ENCODE results near the gene TRIM58. TPM values are rescaled to one million over a fixed set of nuclear protein-coding genes. Genes with fewer than 3 reads are reported as not detected.

The TRIM58 gene
- total RNA-seq, 1 experiment from 2014 or later = not detected

Other genes with a start within 250 kb of the TRIM58 start
- not detected in 2 replicates for gene OR13G1, start 177.4 kb upstream of the TRIM58 start, total RNA-seq (2014; rRNA removed; shearing (Covaris generic))
- not detected in 2 replicates for gene OR6F1, start 140.5 kb upstream of the TRIM58 start, total RNA-seq (2014; rRNA removed; shearing (Covaris generic))
- gene OR14K1, start 118.6 kb upstream of the TRIM58 start, total RNA-seq (2014; rRNA removed; shearing (Covaris generic)) = not detected in 2 replicates
- gene OR14A2, start 109.0 kb upstream of the TRIM58 start, total RNA-seq (2014; rRNA removed; shearing (Covaris generic)) = not detected in 2 replicates
- gene OR1C1, start 96.6 kb upstream of the TRIM58 start, total RNA-seq (2014; rRNA removed; shearing (Covaris generic)) = not detected in 2 replicates
- gene OR14A16, start 33.1 kb upstream of the TRIM58 start, total RNA-seq (2014; rRNA removed; shearing (Covaris generic)) = not detected in 2 replicates
- not detected in 2 replicates for gene OR11L1, start 15.3 kb upstream of the TRIM58 start, total RNA-seq (2014; rRNA removed; shearing (Covaris generic))
- not detected in 2 replicates for gene OR2W3, start 38.4 kb downstream of the TRIM58 start, total RNA-seq (2014; rRNA removed; shearing (Covaris generic))
- not detected in 2 replicates for gene OR2T8, start 63.1 kb downstream of the TRIM58 start, total RNA-seq (2014; rRNA removed; shearing (Covaris generic))
- gene OR2AJ1, start 67.7 kb downstream of the TRIM58 start, total RNA-seq (2014; rRNA removed; shearing (Covaris generic)) = not detected in 2 replicates
- not detected in 2 replicates for gene OR2L8, start 91.7 kb downstream of the TRIM58 start, total RNA-seq (2014; rRNA removed; shearing (Covaris generic))
- not detected in 2 replicates for gene OR2AK2, start 108.0 kb downstream of the TRIM58 start, total RNA-seq (2014; rRNA removed; shearing (Covaris generic))
- gene OR2L5, start 156.5 kb downstream of the TRIM58 start, total RNA-seq (2014; rRNA removed; shearing (Covaris generic)) = not detected in 2 replicates
- gene OR2L2, start 172.9 kb downstream of the TRIM58 start, total RNA-seq (2014; rRNA removed; shearing (Covaris generic)) = not detected in 2 replicates
- not detected in 2 replicates for gene OR2L3, start 189.6 kb downstream of the TRIM58 start, total RNA-seq (2014; rRNA removed; shearing (Covaris generic))
- not detected in 2 replicates for gene OR2L13, start 238.0 kb downstream of the TRIM58 start, total RNA-seq (2014; rRNA removed; shearing (Covaris generic))